ENCODE data around the gene MCAT.

- no peak for TF ChIP-seq CTCF (IDR thresholded peaks at IDR 0.05)
- no peak for TF ChIP-seq POLR2AphosphoS5 (IDR thresholded peaks at IDR 0.05)
- TF ChIP-seq POLR2A (IDR thresholded peaks at IDR 0.05) = no peak
Measured at GRCh38 chr22:43171019-43171491, 27.9 kb upstream of the MCAT start.

Measured in gastroesophageal sphincter (tissue), 3 donors.